ENCODE measurements around the gene JPH3.
"Not testable (repeated sequence)": the region's sequence is repeated elsewhere in the genome, so short reads cannot be mapped to it uniquely, and the experiment has no call there.

The JPH3 gene

GRCh38 chr16:87708881-87709638 is 106.8 kb downstream of the JPH3 start:
- in situ Hi-C loops (cut with HindIII; ENCODE audit: low sequenced_read_pairs): no loop called here

- in situ Hi-C loops (cut with HindIII; ENCODE audit: low sequenced_read_pairs): no loop called here
Observed at GRCh38 chr16:87709677-87710076, 107.4 kb downstream of the JPH3 start.

GRCh38 chr16:87710887-87711286 is 108.6 kb downstream of the JPH3 start:
- in situ Hi-C loops (cut with HindIII; ENCODE audit: low sequenced_read_pairs): no loop called here

- in situ Hi-C loops (cut with HindIII; ENCODE audit: low sequenced_read_pairs): no loop called here
Observed at GRCh38 chr16:87712184-87712762, 110.0 kb downstream of the JPH3 start.

GRCh38 chr16:87713451-87714229 is 111.3 kb downstream of the JPH3 start:
- in situ Hi-C loops (cut with HindIII; ENCODE audit: low sequenced_read_pairs): no loop called here

- in situ Hi-C loops (cut with HindIII; ENCODE audit: low sequenced_read_pairs): no loop called here
Observed at GRCh38 chr16:87715231-87715630, 112.9 kb downstream of the JPH3 start.

- in situ Hi-C loops (cut with HindIII; ENCODE audit: low sequenced_read_pairs): no loop called here
Observed at GRCh38 chr16:87715658-87716057, 113.3 kb downstream of the JPH3 start.

GRCh38 chr16:87718831-87719230 is 116.5 kb downstream of the JPH3 start:
- in situ Hi-C loops (cut with HindIII; ENCODE audit: low sequenced_read_pairs): not testable (repeated sequence)

GRCh38 chr16:87720446-87720845 is 118.1 kb downstream of the JPH3 start:
- in situ Hi-C loops (cut with HindIII; ENCODE audit: low sequenced_read_pairs): no loop called here

- in situ Hi-C loops (cut with HindIII; ENCODE audit: low sequenced_read_pairs): no loop called here
Observed at GRCh38 chr16:87721622-87722585, 119.6 kb downstream of the JPH3 start.

GRCh38 chr16:87722590-87723225 is 120.4 kb downstream of the JPH3 start:
- in situ Hi-C loops (cut with HindIII; ENCODE audit: low sequenced_read_pairs): no loop called here

- in situ Hi-C loops (cut with HindIII; ENCODE audit: low sequenced_read_pairs): no loop called here
Observed at GRCh38 chr16:87723226-87723623, 120.9 kb downstream of the JPH3 start.

GRCh38 chr16:87724490-87725291 is 122.4 kb downstream of the JPH3 start:
- in situ Hi-C loops (cut with HindIII; ENCODE audit: low sequenced_read_pairs): no loop called here

- in situ Hi-C loops (cut with HindIII; ENCODE audit: low sequenced_read_pairs): no loop called here
Observed at GRCh38 chr16:87725596-87726235, 123.4 kb downstream of the JPH3 start.

- in situ Hi-C loops (cut with HindIII; ENCODE audit: low sequenced_read_pairs): not testable (repeated sequence)
Observed at GRCh38 chr16:87726577-87726976, 124.3 kb downstream of the JPH3 start.

GRCh38 chr16:87727346-87727745 is 125.0 kb downstream of the JPH3 start:
- in situ Hi-C loops (cut with HindIII; ENCODE audit: low sequenced_read_pairs): no loop called here

- in situ Hi-C loops (cut with HindIII; ENCODE audit: low sequenced_read_pairs): no loop called here
Observed at GRCh38 chr16:87728026-87728425, 125.7 kb downstream of the JPH3 start.

GRCh38 chr16:87729266-87729954 is 127.1 kb downstream of the JPH3 start:
- in situ Hi-C loops (cut with HindIII; ENCODE audit: low sequenced_read_pairs): no loop called here

Measured in DLD1 (cell line).